IPS-NIHi11 (cell line): ENCODE data around the gene BEGAIN.

Experiments used
- DNase-seq: peaks from one replicate; pipeline ENCODE4 v3.0.0; 2012; ENCODE audit warnings: mixed read lengths, low spot score

Gene BEGAIN

DNA sequence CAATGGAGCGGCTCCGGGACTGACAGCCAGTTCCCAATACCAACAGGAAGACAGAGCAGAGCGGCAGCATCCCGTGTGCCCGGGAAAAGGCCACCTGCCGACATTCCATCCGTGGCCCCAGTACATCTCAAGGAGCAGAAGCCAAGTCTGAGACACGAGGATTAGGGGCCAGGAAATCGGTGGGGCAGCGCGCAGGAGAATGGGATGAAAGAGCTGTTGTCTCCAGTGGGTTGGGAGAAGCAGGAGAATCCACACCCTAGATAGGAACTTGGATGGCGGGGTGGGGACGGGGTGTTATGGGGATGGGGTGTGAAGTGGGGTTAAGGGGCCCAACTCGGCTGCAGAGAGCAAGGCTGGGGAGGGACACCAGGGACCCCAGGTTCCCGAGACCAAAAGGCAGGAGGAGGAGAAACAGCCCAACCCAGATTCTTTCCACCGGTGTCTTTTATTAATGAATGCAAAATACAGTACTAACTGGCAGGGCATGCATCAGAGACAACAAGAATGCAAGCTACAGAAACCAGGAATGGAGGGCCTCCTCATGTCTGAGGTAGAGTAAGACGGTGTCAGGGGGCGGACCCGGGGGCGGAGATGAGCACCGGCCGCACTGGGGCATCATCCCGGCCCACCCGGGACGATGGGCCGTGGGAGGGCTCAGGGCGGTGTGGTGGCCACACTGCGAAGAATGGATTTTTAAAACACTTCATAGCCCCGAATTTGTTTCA, 50.3 kb downstream of the BEGAIN start:
- no peak for DNase-seq

DNA sequence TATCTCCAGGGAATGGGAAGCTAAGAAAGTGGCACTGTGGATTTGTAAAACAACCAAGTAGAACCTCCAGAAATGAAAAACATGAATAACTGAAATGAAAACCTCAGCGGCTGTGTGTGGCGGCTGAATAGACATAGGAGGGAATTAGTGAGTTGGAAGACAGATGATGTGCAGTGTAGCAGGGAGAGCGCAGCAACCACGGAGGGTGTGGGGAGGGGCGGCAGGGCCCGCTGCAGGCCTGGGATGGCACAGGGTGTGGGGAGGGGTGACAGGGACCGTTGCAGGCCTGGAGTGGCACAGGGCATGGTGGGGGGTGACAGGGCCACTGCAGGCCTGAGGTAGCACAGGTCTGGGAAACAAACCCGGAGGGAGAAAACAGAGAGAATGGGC, 51.1 kb downstream of the BEGAIN start:
- DNase-seq = no peak

- no peak for DNase-seq
These were observed 51.7 kb downstream of the BEGAIN start for GRCh38 chr14:100535287-100536120.

- DNase-seq = no peak
These were observed 52.5 kb downstream of the BEGAIN start for GRCh38 chr14:100534528-100535286.

GRCh38 chr14:100533656-100534485, 53.3 kb downstream of the BEGAIN start:
- DNase-seq = peak; percentile 13

- no peak for DNase-seq
These were observed 54.1 kb downstream of the BEGAIN start for GRCh38 chr14:100532906-100533655.

DNA sequence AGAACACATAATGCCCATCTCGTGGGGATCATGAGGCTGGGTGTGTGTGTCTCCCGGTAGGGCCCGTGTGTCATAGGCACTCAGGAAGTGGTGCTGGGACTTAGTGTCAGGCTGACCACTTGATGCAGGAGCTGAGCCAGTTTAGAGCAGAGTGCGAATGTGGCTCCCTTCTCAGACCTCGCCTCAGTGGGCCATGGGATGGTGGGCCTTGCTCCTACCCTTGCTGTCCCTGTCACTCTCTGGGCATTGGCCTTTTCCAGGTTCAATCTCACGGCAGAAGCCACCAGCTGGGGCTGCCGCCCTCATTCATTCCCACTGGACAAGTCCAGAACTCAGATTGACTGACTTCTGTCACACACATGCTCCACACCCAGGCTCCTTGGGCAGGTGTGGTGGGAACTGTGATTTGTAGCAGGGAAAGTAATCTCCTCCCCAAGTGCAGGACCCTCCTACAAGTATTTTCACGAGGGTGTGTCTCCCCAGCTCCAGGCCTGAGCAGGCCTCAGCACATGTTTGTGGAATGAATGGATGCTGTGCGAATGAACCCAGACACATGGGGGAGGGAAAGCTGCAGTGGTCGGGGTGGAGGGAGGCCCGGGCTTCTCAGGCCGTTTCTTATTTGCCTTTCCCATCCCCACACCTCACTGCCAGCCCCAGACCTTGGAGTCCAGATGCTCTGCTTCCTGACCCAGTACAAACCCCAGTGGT, 54.9 kb downstream of the BEGAIN start:
- peak; percentile 5 for DNase-seq

- peak; percentile 3 for DNase-seq
These were observed 55.8 kb downstream of the BEGAIN start for GRCh38 chr14:100531152-100532121.

DNA sequence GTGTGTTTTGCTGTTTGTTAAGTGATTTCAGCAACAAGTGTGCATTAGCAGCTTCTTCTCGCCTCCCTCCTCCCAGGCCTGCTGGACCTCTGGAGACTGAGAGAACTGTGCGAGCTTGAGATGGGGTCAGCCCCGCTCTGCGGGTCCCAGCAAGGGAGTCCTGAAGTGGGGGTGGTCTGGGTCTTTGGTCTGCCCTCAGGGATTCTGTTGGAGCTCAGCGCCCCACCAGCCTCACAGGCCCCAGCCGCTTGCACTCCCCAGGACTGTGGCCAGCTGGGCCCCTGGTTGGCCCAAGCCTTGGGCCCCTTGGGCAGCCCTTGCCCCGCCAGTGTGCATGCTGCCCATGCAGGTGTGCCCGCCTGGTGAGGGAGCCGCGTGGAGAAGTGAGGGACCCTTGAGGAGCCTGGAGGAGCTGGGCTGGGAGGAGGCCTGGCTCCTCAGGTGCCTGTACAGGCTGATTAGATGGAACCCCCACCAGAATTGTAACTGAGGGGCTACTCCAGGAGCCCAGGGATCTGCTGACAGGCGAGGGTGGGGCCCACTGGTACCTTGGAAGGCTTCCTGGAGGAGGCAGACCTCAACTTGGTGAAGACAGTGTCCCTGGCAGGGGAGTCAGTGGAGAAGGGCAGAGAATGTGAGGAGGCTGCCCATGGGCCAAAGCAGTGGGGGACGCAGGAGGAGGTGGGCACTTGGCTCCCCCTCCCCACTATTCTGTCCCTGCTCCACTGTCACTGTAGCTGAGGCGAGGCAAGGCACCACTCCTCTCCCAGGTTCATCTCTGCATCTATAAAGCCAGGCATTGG, 56.7 kb downstream of the BEGAIN start:
- peak; percentile 4 for DNase-seq

GRCh38 chr14:100529561-100530031, 57.6 kb downstream of the BEGAIN start:
- peak; percentile 5 for DNase-seq

DNA sequence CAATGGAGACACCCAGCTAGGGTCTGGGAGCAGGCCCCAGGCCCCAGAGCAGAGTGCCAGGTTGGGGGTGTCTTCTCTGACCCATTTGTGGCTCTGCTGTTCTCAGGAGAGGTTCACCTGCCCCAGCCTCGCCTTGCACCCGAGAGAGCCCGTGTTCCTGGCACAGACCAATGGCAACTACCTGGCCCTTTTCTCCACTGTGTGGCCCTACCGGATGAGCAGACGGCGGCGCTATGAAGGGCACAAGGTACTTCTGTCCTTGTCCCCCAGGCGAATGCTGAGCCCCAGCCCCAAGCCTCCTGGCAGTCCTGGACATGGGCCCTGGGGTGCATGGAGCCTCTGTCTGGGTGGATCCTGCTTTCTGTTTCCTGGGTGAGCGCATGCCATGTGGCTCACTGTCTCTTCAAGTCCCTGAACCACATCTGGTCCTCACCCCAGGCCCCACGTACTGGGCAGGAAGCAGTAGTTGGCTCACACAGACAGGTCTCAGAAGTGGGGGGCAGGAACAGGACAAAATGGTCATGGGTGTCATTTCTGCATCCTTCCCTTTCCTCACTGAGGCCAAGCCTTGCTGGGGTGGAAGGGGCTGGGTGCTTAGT, 58.2 kb downstream of the BEGAIN start:
- peak; percentile 3 for DNase-seq

DNA sequence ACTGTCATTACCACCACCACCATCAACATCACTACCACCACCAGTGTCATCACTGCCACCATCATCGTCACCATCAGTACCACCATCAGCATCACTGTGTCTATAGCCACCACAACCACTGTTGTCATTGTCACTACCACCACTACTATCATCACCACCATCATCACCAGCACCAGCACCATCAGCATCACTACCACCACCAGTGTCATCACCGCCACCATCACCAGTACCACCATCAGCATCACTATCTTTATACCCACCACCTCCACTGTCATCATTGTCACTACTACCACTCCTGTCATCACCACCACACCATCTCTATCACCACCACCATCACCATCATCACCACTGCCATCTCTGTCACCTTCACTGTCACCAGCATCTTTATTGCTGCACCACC, 60.6 kb downstream of the BEGAIN start:
- DNase-seq = no peak

GRCh38 chr14:100526057-100526456, 61.2 kb downstream of the BEGAIN start:
- no peak for DNase-seq

GRCh38 chr14:100525615-100526014, 61.6 kb downstream of the BEGAIN start:
- DNase-seq = peak; percentile 4

DNA sequence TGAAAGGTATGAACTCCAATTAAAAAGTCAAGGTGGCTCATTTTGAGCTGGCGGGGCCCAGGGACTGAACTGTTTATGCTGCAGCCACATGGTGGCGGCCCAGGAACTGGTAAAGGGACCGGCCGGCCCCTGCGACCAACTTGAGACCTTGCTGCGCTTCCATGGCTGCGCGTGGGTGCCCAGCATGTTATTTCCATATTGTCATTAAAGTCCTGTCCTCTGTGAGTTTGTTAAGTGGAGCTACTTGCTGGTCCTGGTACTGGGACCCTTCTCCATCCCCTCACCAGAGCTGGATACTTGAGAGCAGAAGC, 62.3 kb downstream of the BEGAIN start:
- peak; percentile 72 for DNase-seq

- peak; percentile 4 for DNase-seq
These were observed 62.8 kb downstream of the BEGAIN start for GRCh38 chr14:100524233-100524932.

DNA sequence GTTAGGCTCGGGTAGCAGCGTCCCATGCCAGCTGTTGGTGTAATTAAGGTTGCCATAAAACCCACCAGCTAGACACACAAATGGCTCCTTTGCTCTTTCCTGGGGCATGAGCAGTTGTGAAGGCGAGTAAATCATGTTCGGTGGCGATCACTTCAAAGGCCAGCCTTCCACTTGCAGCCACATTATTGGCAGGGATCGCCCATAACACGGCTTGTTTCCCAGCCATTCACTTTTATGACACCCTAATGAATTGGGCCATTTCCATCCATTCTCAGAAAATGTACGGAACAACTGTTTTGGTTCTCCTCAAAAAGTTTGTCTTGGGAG, 63.4 kb downstream of the BEGAIN start:
- no peak for DNase-seq
